Loucy (cell line): Measurements from ENCODE around the gene RGL4.
"Not testable (repeated sequence)": the region's sequence is repeated elsewhere in the genome, so short reads cannot be mapped to it uniquely, and the experiment has no call there.

Experiments
- H2AFZ ChIP-seq: fragments of 200-600 bp; sonication (generic); 2 replicates; pipeline ENCODE4 v1.6.0; 2016; ENCODE audit warnings: antibody characterized with exemption, mild to moderate bottlenecking, low read length, moderate library complexity
- H3F3A ChIP-seq: fragments of 200-600 bp; 2 replicates; pipeline ENCODE4 v1.6.0; 2016; ENCODE audit warnings: antibody characterized with exemption, low read depth, mild to moderate bottlenecking
- H3K27me3 ChIP-seq: fragments of 200-600 bp; sonication (generic); 2 replicates; pipeline ENCODE4 v1.6.1; 2014; ENCODE audit warnings: low read length, mild to moderate bottlenecking; ENCODE audit not compliant: insufficient read depth, poor library complexity, severe bottlenecking
- H3K36me3 ChIP-seq: fragments of 200-600 bp; sonication (generic); 2 replicates; pipeline ENCODE4 v1.6.1; 2016; ENCODE audit warnings: low read length; ENCODE audit not compliant: insufficient read depth
- H3K4me1 ChIP-seq: fragments of 200-600 bp; sonication (generic); 2 replicates; pipeline ENCODE4 v1.5.1; 2014; ENCODE audit warnings: low read length, mild to moderate bottlenecking; ENCODE audit not compliant: insufficient read depth, poor library complexity, severe bottlenecking
- H3K4me2 ChIP-seq: fragments of 200-600 bp; sonication (generic); 2 replicates; pipeline ENCODE4 v1.6.0; 2014; ENCODE audit warnings: antibody characterized with exemption, low read length, low read depth, mild to moderate bottlenecking; ENCODE audit not compliant: poor library complexity, severe bottlenecking
- H3K4me3 ChIP-seq: fragments of 200-600 bp; sonication (generic); 2 replicates; pipeline ENCODE4 v1.5.1; 2014; ENCODE audit warnings: low read length, mild to moderate bottlenecking, mixed read lengths; ENCODE audit not compliant: poor library complexity, severe bottlenecking
- H3K79me2 ChIP-seq: fragments of 200-600 bp; sonication (generic); 2 replicates; pipeline ENCODE4 v1.6.1; 2014; ENCODE audit warnings: low read length; ENCODE audit not compliant: insufficient read depth
- H3K9ac ChIP-seq: fragments of 200-600 bp; sonication (generic); 2 replicates; pipeline ENCODE4 v1.6.0; 2014; ENCODE audit warnings: mild to moderate bottlenecking, low read depth, low read length, moderate library complexity; ENCODE audit not compliant: poor library complexity, severe bottlenecking
- H3K9me2 ChIP-seq: fragments of 200-600 bp; sonication (generic); replicated peaks from 2 replicates; pipeline ENCODE4 v1.6.1; 2016; ENCODE audit warnings: low read depth, low read length, mixed read lengths
- H3K9me3 ChIP-seq: fragments of 200-600 bp; sonication (generic); 2 replicates; pipeline ENCODE4 v1.6.1; 2014; ENCODE audit warnings: mild to moderate bottlenecking, antibody characterized with exemption, low read length, low read depth; ENCODE audit not compliant: insufficient read depth
- H4K20me1 ChIP-seq: fragments of 200-600 bp; sonication (generic); 2 replicates; pipeline ENCODE4 v1.6.0; 2014; ENCODE audit warnings: antibody characterized with exemption, low read length, mild to moderate bottlenecking; ENCODE audit not compliant: insufficient read depth, poor library complexity, severe bottlenecking
- EZH2phosphoT487 ChIP-seq: fragments of 200-600 bp; IDR thresholded peaks from 2 replicates; pipeline ENCODE4 v1.6.1; 2018; ENCODE audit warnings: antibody characterized with exemption, mild to moderate bottlenecking, moderate library complexity, borderline replicate concordance
- TF ChIP-seq, protein P1 (sequence below): fragments of 200-600 bp; sonication (generic); conservative IDR thresholded peaks from 2 replicates; pipeline ENCODE4 v1.5.1; 2014; ENCODE audit warnings: mild to moderate bottlenecking, antibody characterized with exemption, low read length

The RGL4 gene

DNA sequence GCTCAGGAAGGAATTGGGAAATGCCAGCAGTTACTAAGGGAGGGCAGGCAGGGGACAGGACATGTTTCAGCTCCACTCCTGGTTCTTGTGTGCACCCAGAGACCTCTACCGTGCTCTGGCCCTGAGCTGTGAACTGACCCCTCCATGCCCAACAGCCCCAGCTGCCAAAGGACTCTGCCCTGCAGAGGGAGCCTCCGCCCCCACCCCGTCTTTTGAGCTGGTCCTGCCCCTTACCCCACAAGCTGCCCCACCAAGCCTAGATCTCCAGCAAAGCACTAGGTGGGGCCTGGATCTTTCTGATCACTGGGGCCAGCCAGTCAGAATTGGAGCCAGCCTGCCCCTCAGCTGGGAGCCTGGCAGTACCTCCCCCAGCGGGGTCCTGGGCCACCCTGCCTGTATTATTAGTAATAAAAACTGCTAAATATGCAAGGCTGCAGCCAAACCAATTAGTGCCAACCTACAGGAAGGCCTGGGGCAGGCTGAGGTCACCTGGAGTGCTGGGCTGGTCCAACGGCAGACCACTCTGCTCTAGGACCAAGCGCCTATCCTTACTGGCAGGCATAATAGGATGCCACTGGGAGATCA is 34.8 kb upstream of the RGL4 start:
- no peaks in the 10 kb centered on the region for H3K4me1 ChIP-seq
- no peaks in the 10 kb centered on the region for H3K79me2 ChIP-seq
- H3K36me3 ChIP-seq: peaks cover 17% of the 10 kb centered on the region; the same call in 1 of the 2 replicates
- H3K4me2 ChIP-seq: no peak overlapping the region
- H3K9me2 ChIP-seq: no peaks in the 10 kb centered on the region
- no peaks in the 10 kb centered on the region for H4K20me1 ChIP-seq
- H2AFZ ChIP-seq: no peak overlapping the region
- TF ChIP-seq EZH2phosphoT487: no peak
- TF ChIP-seq, protein P1, sequence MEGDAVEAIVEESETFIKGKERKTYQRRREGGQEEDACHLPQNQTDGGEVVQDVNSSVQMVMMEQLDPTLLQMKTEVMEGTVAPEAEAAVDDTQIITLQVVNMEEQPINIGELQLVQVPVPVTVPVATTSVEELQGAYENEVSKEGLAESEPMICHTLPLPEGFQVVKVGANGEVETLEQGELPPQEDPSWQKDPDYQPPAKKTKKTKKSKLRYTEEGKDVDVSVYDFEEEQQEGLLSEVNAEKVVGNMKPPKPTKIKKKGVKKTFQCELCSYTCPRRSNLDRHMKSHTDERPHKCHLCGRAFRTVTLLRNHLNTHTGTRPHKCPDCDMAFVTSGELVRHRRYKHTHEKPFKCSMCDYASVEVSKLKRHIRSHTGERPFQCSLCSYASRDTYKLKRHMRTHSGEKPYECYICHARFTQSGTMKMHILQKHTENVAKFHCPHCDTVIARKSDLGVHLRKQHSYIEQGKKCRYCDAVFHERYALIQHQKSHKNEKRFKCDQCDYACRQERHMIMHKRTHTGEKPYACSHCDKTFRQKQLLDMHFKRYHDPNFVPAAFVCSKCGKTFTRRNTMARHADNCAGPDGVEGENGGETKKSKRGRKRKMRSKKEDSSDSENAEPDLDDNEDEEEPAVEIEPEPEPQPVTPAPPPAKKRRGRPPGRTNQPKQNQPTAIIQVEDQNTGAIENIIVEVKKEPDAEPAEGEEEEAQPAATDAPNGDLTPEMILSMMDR: no peak
- no peaks in the 10 kb centered on the region for H3K9me3 ChIP-seq
- no peaks in the 10 kb centered on the region for H3F3A ChIP-seq
- H3K9ac ChIP-seq: no peak overlapping the region
- no peaks in the 10 kb centered on the region for H3K27me3 ChIP-seq
- H3K4me3 ChIP-seq: no peak overlapping the region

DNA sequence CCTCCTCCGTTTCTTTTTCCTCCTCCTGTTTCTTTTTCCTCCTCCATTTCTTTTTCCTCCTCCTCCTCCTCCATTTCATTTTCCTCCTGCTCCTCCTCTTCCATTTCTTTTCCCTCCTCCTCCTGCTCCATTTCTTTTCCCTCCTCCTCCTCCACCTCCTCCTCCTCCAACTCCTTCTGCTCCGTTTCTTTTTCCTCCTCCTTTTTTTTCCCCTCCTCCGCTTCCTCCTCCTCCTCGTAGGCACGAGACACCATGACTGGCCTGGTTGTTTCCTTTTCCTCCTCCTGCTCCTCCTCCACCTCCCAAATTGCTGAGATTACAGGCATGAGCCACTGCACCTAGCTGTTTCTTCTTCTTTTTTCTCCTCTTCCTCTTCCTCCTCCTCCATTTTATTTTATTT is 33.1 kb upstream of the RGL4 start:
- Histone ChIP-seq H3K36me3 (peaks cover 20% of the 10 kb centered on the region; the same call in 1 of the 2 replicates), H3F3A (no peaks in the 10 kb centered on the region), H3K9me2 (no peaks in the 10 kb centered on the region), H2AFZ (no peak overlapping the region), H3K4me2 (no peak overlapping the region), H3K4me1 (no peaks in the 10 kb centered on the region), H3K9me3 (no peaks in the 10 kb centered on the region), H4K20me1 (no peaks in the 10 kb centered on the region), H3K9ac (no peak overlapping the region), H3K79me2 (no peaks in the 10 kb centered on the region), H3K4me3 (no peak overlapping the region), H3K27me3 (no peaks in the 10 kb centered on the region)
- TF ChIP-seq EZH2phosphoT487: no peak
- TF ChIP-seq, protein P1: no peak

DNA sequence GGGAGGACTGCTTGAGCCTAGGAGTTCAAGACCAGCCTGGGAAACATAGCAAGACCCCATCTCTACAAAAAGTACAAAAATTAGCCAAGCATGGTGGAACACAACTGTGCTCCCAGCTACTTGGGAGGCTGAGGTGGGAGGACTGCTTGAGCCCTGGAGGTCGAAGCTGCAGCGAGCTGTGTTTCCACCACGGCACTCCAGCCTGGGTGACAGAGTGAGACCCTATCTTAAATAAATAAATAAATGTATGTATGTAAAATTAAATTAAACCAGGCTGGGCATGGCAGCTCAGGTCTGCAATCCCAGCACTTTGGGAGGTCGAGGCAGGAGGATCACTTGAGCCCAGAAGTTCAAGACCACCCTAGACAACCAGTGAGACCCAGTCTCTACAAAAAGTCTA is 30.4 kb upstream of the RGL4 start:
- H3K4me1 ChIP-seq, H4K20me1 ChIP-seq, H3K9me3 ChIP-seq, H3F3A ChIP-seq, H3K9me2 ChIP-seq, H2AFZ ChIP-seq, H3K27me3 ChIP-seq, H3K4me3 ChIP-seq, H3K9ac ChIP-seq, H3K79me2 ChIP-seq, H3K4me2 ChIP-seq: not testable (repeated sequence)
- H3K36me3 ChIP-seq: peaks cover 26% of the 10 kb centered on the region; the same call in 1 of the 2 replicates
